Peyer's patch (tissue), 4 donors: ENCODE data around the gene MTG1. TPM values are rescaled to one million over a fixed set of nuclear protein-coding genes. Genes with fewer than 3 reads are reported as not detected.

Experiments
- DNase-seq, 3 donors: peaks; one replicate each; pipeline ENCODE4 v3.0.0-alpha.2; 2017 to 2019
- H3K27ac ChIP-seq, 4 donors: fragments of 200-600 bp; sonication (generic); one replicate each; pipeline ENCODE4 v1.5.1; 2016 to 2019
- H3K27me3 ChIP-seq, 2 donors: fragments of 200-600 bp; sonication (generic); one replicate each; pipeline ENCODE4 v1.5.1; 2019
- H3K36me3 ChIP-seq, 3 donors: fragments of 200-600 bp; sonication (generic); one replicate each; pipeline ENCODE4 v1.5.1; 2016 to 2019
- H3K4me1 ChIP-seq, 4 donors: fragments of 200-600 bp; sonication (generic); one replicate each; pipeline ENCODE4 v1.5.1; 2016 to 2019
- H3K4me3 ChIP-seq, 4 donors: fragments of 200-600 bp; sonication (generic); 1 replicate in 3 of 4; 2 replicates in 1 of 4; pipeline ENCODE4 v1.5.1; 2016 to 2019; ENCODE audit warnings: mild to moderate bottlenecking in 1 of 4
- H3K9me3 ChIP-seq, 4 donors: fragments of 200-600 bp; sonication (generic); one replicate each; pipeline ENCODE4 v1.5.1; 2016 to 2019; ENCODE audit warnings: mild to moderate bottlenecking in 1 of 4
- POLR2A ChIP-seq, 2 donors: fragments of 450-650 bp; IDR thresholded peaks; one replicate each; pipeline ENCODE4 v1.5.1; 2017; ENCODE audit warnings: antibody characterized with exemption in 2 of 2, mild to moderate bottlenecking in 2 of 2, moderate library complexity in 2 of 2
- total RNA-seq, 4 donors: library from RNA; depleted of rRNA; stranded (reverse); fragments of >200 nt; gene quantifications; one replicate each; pipeline ENCODE4 v1.1.0, GENCODE V29; 2016
- TF ChIP-seq, protein P1 (sequence below), 6 experiments: fragments of 450-650 bp in 4 of 6; fragments of 200-600 bp in 2 of 6; sonication (generic) in 1 of 6; IDR thresholded peaks; one replicate each; pipeline ENCODE4 v1.5.1; 2017 to 2019; ENCODE audit warnings: antibody characterized with exemption in 6 of 6, mild to moderate bottlenecking in 3 of 6, moderate library complexity in 1 of 6

Gene MTG1
- total RNA-seq, 4 donors from 2014 or later, result 44.7 to 110 (median 103) TPM

DNA sequence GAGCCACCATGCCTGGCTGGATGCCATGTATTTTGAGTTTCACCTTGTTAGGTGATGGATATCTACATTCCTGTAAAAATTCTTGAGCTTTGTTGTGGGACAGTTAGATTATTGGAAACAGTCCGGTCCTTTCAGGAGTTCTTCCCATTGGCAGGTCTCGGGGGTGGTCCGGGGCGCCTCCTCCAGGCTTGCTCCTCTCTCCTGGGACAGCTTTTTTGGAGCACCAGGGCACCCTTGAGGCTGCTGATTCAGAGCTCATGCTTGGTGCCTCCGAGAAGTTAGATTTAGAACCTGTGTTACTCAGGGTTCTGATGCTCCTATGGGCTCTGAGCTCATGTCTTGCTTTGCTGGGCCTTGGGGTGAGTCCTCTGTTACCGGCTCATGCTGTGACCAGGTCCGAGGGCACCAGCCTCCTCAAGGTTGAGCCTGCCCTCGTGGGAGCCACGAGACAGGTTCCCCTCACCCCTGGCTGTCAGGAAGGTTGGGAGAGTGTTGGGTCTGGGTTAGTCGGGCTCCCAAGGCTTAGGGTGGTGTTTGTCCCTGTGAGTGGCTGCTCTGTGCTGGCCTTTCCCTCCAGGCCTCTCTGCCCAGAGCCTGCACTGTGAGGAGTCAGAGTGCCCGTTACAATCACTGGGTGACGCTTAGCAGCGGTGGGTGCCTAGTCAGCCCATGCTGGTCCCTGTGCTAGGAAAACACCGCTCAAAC, 24.5 kb downstream of the MTG1 start:
- Histone ChIP-seq H3K4me1 (peaks cover 0 to 5% (median 0%) of the 10 kb centered on the region in 4 donors), H3K4me3 (no peak overlapping the region), H3K27me3 (peaks cover 0 to 3% of the 10 kb centered on the region in 2 donors), H3K9me3 (peaks cover 0 to 3% (median 0%) of the 10 kb centered on the region in 4 donors), H3K27ac (no peak overlapping the region), H3K36me3 (peaks cover 0 to 48% (median 0%) of the 10 kb centered on the region in 3 donors)
- TF ChIP-seq, protein P1, sequence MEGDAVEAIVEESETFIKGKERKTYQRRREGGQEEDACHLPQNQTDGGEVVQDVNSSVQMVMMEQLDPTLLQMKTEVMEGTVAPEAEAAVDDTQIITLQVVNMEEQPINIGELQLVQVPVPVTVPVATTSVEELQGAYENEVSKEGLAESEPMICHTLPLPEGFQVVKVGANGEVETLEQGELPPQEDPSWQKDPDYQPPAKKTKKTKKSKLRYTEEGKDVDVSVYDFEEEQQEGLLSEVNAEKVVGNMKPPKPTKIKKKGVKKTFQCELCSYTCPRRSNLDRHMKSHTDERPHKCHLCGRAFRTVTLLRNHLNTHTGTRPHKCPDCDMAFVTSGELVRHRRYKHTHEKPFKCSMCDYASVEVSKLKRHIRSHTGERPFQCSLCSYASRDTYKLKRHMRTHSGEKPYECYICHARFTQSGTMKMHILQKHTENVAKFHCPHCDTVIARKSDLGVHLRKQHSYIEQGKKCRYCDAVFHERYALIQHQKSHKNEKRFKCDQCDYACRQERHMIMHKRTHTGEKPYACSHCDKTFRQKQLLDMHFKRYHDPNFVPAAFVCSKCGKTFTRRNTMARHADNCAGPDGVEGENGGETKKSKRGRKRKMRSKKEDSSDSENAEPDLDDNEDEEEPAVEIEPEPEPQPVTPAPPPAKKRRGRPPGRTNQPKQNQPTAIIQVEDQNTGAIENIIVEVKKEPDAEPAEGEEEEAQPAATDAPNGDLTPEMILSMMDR (IDR thresholded peaks at IDR 0.05), result no peak
- no peak for TF ChIP-seq POLR2A (IDR thresholded peaks at IDR 0.05)
- no peak for DNase-seq

DNA sequence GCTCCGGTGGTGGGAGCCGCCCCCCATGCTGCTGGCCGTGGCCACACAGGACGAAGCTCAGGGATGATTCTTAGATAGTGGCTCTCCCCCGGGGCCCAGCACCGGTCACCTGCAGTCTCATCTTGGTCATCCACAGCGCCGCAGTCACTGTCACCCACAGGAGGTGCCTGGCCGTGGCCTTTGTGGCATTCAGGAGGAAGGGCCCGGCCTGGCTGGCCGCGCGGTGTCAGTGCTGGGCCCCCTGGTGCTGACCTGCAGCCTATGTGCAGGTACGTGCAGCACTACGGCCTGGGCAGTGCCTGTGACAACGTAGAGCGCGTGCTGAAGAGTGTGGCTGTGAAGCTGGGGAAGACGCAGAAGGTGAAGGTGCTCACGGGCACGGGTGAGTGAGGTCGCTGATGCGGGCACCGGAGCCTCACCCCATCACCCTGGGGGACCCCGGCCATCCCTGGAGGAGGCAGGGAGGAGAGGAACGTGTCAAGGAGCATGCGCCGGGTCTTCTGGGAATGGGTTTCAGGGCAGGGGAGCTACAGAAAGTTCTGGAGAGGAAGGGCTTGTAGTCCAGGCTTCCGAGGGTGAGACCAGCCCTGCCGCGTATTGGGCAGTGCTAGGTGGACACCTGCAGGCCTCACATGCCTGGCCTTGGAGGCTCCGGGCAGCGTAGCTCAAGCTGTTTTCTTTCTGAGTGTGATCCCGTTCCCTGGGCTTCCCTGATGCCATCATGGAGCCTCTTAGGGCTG, 25.4 kb downstream of the MTG1 start:
- Histone ChIP-seq H3K4me3 (no peak overlapping the region), H3K27ac (no peak overlapping the region), H3K36me3 (peaks cover 0 to 44% (median 0%) of the 10 kb centered on the region in 3 donors), H3K9me3 (peaks cover 0 to 2% (median 0%) of the 10 kb centered on the region in 4 donors), H3K4me1 (peaks cover 0 to 8% (median 0%) of the 10 kb centered on the region in 4 donors), H3K27me3 (peaks cover 0 to 3% of the 10 kb centered on the region in 2 donors)
- TF ChIP-seq POLR2A (IDR thresholded peaks at IDR 0.05), result no peak
- no peak for DNase-seq

DNA sequence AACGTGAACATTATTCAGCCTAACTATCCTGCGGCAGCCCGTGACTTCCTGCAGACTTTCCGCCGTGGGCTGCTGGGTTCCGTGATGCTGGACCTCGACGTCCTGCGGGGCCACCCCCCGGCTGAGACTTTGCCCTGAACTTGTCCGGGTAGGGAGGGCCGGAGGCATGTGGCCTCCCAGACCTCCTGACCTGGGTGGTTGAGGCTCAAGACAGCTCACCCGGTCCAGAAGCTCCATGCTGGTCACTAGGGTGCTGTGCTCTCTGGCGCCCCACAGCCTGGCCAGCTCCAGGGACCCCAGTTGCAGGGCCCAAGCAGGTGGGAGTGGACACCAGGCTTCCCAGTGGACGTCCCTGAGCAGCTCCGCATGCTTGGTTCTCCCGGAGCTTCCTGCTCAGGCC, 26.1 kb downstream of the MTG1 start:
- Histone ChIP-seq H3K36me3 (peaks cover 0 to 39% (median 0%) of the 10 kb centered on the region in 3 donors), H3K27me3 (peaks cover 0 to 3% of the 10 kb centered on the region in 2 donors), H3K4me3 (no peak overlapping the region), H3K4me1 (peaks cover 0 to 8% (median 0%) of the 10 kb centered on the region in 4 donors), H3K9me3 (no peaks in the 10 kb centered on the region), H3K27ac (no peak overlapping the region)
- no peak for TF ChIP-seq POLR2A (IDR thresholded peaks at IDR 0.05)
- TF ChIP-seq, protein P1 (IDR thresholded peaks at IDR 0.05), result no peak
- no peak for DNase-seq

DNA sequence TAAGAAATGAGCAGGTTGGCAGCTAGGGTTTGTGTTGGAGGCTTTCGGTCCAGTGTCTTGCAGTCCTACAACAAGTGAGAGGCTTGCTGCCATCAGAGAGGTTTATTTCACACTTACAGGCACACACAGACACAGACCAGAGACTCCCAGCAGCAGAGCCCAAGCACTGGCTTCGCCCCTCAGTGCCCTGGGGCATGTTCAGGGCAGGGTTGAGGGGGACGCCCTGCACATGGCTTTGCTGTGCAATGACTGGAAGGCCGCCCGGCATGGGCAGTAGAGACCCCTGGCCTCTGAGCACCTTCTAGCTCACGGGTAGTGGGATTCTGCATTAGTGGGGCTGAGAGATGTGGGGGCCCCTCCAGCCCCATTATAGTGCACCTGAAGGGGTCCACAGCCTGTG, 26.6 kb downstream of the MTG1 start:
- H3K4me3 ChIP-seq, result no peak overlapping the region
- no peak for DNase-seq
- H3K27ac ChIP-seq, result no peak overlapping the region
- TF ChIP-seq, protein P1 (IDR thresholded peaks at IDR 0.05), result no peak
- no peak for TF ChIP-seq POLR2A (IDR thresholded peaks at IDR 0.05)
- no peaks in the 10 kb centered on the region for H3K9me3 ChIP-seq
- peaks cover 0 to 8% (median 0%) of the 10 kb centered on the region in 4 donors for H3K4me1 ChIP-seq
- H3K36me3 ChIP-seq, result peaks cover 0 to 34% (median 0%) of the 10 kb centered on the region in 3 donors
- H3K27me3 ChIP-seq, result peaks cover 0 to 3% of the 10 kb centered on the region in 2 donors

DNA sequence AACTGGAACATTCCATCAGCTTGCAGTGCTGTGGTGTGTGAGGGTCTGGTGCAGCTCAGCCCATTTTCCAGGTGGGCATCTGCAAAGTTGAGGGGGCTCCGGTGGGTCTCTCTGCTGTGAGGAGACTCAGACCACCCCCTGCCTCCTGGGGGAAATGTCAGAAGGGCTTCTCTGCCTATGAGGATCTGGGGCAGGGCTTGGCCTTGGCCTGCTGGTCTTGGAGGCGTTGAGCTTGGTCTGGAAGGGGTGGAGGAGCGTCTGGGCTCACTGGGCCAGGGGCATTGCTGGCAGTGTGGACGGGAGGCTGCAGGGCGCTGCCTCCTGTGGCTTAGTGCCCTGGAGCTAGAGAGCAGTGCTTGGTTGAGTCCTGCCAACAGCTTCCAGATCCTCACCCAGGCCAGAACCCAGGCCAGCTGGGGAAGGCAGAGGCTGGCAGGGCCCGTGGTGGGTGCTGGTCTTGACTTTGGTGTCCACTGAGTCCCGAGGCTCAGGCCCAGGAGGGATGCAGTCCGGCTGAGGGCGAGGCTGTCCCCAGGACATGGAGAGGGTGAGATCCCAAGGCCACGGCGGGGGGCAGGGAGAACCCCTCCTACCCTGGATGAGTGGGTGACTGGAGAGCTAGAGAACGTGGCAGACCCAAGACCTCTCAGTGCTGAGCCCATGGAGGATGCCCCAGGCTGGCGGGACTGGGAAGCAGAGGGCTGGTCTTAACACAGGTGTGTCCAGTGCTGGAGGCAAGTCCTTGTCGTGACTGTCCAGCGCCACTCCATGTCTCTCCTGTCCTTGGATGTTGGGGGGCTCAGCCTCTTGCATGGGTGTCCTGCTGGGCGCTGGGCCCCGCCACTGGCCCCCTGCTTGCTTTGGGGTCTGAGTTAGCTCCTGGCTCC, 27.6 kb downstream of the MTG1 start:
- TF ChIP-seq, protein P1 (IDR thresholded peaks at IDR 0.05), result no peak
- no peak for TF ChIP-seq POLR2A (IDR thresholded peaks at IDR 0.05)
- DNase-seq, result peak in 1 of 3 donors; percentile 43

More for the DNA sequence above, 27.6 kb downstream of the MTG1 start:
- Histone ChIP-seq H3K27ac (no peak overlapping the region), H3K4me3 (no peak overlapping the region), H3K27me3 (peaks cover 0 to 3% of the 10 kb centered on the region in 2 donors), H3K36me3 (peaks cover 0 to 29% (median 0%) of the 10 kb centered on the region in 3 donors), H3K9me3 (no peaks in the 10 kb centered on the region), H3K4me1 (peaks cover 0 to 8% (median 0%) of the 10 kb centered on the region in 4 donors)
